Measurements from ENCODE around the gene RGS6.

Gene RGS6

DNA sequence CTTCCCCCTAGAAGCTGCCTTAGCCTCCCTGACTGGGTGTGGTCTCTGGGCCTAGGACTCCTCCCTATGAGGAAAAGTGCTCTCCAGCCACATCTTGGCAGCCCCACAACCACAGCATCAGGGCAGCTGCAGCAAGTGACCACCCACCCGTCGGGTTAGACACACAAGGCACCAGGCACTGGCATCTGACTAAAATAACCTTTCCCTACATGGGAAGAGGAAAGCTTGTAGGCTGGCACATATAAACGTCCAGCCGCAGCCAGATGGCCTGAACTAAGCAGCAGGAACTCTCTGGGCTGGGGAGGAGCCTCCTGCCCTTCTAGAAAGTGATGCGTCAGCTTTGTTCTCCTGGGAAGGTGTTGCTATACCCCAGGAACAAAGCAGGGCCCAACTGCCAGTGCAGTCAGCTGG lies 632.9 kb downstream of the RGS6 start:
- no peak for DNase-seq (ENCODE audit: extremely low read depth, insufficient read length)
- H3K36me3 ChIP-seq (ENCODE audit: control insufficient read depth, insufficient read depth, low read length) = no peaks in the 10 kb centered on the region
- no peaks in the 10 kb centered on the region for H3K27me3 ChIP-seq (replicated peaks; ENCODE audit: control insufficient read depth, insufficient read depth, low read length)
- TF ChIP-seq, protein P1, sequence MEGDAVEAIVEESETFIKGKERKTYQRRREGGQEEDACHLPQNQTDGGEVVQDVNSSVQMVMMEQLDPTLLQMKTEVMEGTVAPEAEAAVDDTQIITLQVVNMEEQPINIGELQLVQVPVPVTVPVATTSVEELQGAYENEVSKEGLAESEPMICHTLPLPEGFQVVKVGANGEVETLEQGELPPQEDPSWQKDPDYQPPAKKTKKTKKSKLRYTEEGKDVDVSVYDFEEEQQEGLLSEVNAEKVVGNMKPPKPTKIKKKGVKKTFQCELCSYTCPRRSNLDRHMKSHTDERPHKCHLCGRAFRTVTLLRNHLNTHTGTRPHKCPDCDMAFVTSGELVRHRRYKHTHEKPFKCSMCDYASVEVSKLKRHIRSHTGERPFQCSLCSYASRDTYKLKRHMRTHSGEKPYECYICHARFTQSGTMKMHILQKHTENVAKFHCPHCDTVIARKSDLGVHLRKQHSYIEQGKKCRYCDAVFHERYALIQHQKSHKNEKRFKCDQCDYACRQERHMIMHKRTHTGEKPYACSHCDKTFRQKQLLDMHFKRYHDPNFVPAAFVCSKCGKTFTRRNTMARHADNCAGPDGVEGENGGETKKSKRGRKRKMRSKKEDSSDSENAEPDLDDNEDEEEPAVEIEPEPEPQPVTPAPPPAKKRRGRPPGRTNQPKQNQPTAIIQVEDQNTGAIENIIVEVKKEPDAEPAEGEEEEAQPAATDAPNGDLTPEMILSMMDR (IDR thresholded peaks at IDR 0.05; ENCODE audit: insufficient read depth, low read length, poor library complexity, severe bottlenecking) = no peak
- no peak overlapping the region for H3K4me3 ChIP-seq (replicated peaks; ENCODE audit: low read depth, low read length)

- Histone ChIP-seq H3K27me3 (replicated peaks; ENCODE audit: control insufficient read depth, insufficient read depth, low read length) (no peaks in the 10 kb centered on the region), H3K4me3 (replicated peaks; ENCODE audit: low read depth, low read length) (no peak overlapping the region), H3K36me3 (ENCODE audit: control insufficient read depth, insufficient read depth, low read length) (no peaks in the 10 kb centered on the region)
- TF ChIP-seq, protein P1 (IDR thresholded peaks at IDR 0.05; ENCODE audit: insufficient read depth, low read length, poor library complexity, severe bottlenecking) = no peak
- DNase-seq (ENCODE audit: extremely low read depth, insufficient read length) = no peak
Measured at GRCh38 chr14:72565917-72566316, 633.7 kb downstream of the RGS6 start.

DNA sequence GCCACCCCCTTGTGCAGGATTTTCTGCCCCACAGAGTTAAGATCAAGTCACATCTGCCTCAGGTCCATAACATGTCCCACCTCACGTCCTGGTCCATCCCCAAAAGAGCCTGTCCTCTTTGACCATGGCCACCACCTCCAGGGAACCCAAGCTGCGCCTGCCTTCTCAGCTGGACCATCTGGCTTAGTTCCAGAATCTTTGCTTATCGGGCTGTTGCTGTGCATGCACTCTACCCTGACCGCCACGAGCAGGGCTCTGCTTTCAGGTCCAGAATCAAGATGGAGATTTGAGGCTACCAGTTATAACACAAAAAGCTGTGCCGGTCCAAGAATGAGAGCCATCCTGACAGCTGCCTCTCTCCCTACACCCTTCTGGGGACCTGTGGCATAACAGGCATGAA lies 635.0 kb downstream of the RGS6 start:
- Histone ChIP-seq H3K27me3 (replicated peaks; ENCODE audit: control insufficient read depth, insufficient read depth, low read length) (no peaks in the 10 kb centered on the region), H3K4me3 (replicated peaks; ENCODE audit: low read depth, low read length) (no peak overlapping the region), H3K36me3 (ENCODE audit: control insufficient read depth, insufficient read depth, low read length) (no peaks in the 10 kb centered on the region)
- TF ChIP-seq, protein P1 (IDR thresholded peaks at IDR 0.05; ENCODE audit: insufficient read depth, low read length, poor library complexity, severe bottlenecking) = no peak
- no peak for DNase-seq (ENCODE audit: extremely low read depth, insufficient read length)

DNA sequence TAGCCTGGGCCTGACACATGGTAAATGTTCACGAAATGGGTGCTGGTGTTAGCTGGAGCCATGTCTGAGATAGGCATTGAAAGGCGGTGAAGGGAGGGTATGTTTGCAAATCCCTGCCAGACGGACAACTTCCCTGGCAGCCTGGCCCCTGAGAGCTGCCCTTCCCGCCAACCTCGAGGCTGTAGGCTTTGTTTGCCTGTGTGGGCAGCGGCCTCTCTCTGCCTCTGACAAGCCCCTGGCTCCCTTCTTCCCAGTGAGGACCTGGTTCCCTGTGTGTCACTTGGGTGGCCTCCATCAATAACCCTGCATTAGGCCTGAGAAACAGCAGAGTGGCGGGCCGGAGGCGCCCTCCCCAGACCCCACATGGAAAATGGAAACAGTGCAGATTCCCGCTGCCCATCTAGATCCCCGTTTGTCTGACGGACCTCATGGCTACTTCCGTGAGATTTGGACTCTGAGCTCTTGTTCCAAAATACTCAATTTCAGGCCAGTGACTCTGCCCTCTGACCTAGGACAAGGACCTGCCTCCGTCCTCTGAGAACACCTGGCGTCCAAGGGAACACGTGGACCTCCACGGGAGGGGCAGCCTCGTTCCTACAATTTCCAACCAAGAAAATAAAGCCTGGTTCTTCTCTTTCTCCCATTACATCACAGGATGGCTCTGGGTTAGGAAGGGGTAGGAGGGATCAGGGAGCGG lies 636.2 kb downstream of the RGS6 start:
- Histone ChIP-seq H3K4me3 (replicated peaks; ENCODE audit: low read depth, low read length) (no peak overlapping the region), H3K36me3 (ENCODE audit: control insufficient read depth, insufficient read depth, low read length) (no peaks in the 10 kb centered on the region), H3K27me3 (replicated peaks; ENCODE audit: control insufficient read depth, insufficient read depth, low read length) (no peaks in the 10 kb centered on the region)
- TF ChIP-seq, protein P1 (IDR thresholded peaks at IDR 0.05; ENCODE audit: insufficient read depth, low read length, poor library complexity, severe bottlenecking) = no peak
- no peak for DNase-seq (ENCODE audit: extremely low read depth, insufficient read length)

DNA sequence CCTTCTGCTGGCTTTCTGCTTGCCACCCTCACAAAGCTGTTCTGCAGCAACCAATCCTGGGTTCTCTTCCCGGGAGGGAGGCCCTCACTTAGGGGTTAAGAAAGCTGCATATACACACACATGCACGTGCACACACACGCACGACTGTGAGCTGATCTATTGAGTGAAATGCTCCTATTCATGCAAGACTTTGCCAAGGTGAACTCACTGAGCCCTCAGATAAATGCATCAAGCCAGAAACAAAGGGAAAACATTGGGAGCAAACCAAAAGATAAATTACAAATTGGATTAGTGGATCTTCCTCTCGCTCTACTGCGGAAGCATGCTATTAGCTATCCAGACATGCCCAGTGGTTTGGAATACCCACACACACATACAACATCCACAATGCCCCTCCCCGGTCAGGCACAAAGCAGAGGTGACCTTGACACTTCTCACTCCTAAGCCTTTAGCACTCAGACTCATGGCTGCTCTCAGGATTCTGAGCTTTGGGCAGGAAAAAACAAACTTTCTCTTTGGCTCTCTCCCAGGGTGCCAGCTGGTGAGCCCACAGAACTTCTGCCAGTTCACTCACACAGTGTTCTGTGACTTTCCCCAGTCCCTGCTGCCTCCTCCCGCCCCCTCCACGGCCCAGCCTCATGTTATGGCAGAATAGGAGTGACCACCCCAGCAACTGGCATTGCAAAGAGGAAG lies 641.6 kb downstream of the RGS6 start:
- Histone ChIP-seq H3K4me3 (replicated peaks; ENCODE audit: low read depth, low read length) (no peak overlapping the region), H3K27me3 (replicated peaks; ENCODE audit: control insufficient read depth, insufficient read depth, low read length) (no peaks in the 10 kb centered on the region), H3K36me3 (ENCODE audit: control insufficient read depth, insufficient read depth, low read length) (no peaks in the 10 kb centered on the region)
- TF ChIP-seq, protein P1 (IDR thresholded peaks at IDR 0.05; ENCODE audit: insufficient read depth, low read length, poor library complexity, severe bottlenecking) = no peak
- DNase-seq (ENCODE audit: extremely low read depth, insufficient read length) = no peak
